ENCODE results near the gene DAB2IP.
"Not testable (repeated sequence)": the region's sequence is repeated elsewhere in the genome, so short reads cannot be mapped to it uniquely, and the experiment has no call there.

DAB2IP gene

DNA sequence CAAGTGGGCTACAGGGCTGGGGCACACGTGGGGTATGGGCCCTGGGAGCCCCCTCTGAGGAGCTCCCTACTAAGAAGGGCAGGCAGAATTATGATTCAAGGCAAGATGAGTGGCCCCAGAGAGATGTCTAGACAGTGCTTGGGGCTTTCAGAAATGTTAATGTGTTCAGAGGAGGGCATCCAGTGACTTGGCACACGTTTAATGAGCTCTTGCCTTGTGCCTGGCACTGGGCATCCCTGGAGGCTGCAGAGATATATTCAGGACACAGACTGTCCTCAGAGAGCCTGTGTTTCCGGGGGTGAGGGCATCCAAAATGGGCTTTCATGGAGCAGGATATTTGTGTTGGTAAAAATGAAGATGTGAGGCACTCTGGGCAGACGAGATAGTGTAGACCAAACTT lies 25.4 kb upstream of the DAB2IP start:
- no peak for DNase-seq (ENCODE audit: low read depth, low spot score)

DNA sequence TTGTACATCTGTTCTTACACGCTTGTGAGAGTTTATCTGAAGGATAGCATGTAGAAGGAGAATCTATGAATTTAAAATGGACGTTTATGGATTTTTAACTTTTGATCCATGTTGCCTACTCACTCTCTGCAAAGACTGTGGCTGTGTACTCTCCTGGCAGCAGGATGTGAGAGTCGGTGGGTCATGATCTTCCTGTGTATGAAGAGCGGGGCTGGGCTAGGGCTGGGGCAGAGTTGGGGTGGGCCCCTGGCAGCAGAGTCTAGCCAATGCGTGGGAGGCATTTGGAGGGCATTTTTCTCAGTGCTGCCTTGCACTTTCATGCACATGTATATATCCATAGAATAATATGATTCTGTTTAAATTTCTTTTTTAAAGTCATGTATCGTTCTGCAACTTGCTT lies 24.0 kb upstream of the DAB2IP start:
- DNase-seq (ENCODE audit: low read depth, low spot score) = no peak

DNA sequence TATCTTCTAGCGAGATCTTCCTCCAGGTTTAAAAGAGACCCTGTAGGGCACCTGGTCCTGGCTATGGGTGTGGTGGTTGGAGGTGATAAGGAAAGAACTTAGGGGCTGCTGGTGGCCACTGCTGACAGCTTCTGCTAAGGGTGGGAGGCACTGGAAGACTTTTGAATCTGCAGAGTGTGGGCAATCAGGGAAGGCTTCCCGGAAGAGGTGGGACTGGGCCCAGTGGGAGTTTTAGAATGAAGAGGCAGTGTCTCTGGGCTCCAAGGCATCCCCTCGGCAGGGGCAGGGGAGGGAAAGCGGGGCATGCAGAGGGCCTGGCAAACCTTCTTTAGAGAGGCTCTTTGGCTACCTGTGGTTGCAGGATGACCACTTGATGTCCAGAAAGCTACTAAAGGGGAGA lies 23.0 kb upstream of the DAB2IP start:
- DNase-seq (ENCODE audit: low read depth, low spot score) = no peak

DNA sequence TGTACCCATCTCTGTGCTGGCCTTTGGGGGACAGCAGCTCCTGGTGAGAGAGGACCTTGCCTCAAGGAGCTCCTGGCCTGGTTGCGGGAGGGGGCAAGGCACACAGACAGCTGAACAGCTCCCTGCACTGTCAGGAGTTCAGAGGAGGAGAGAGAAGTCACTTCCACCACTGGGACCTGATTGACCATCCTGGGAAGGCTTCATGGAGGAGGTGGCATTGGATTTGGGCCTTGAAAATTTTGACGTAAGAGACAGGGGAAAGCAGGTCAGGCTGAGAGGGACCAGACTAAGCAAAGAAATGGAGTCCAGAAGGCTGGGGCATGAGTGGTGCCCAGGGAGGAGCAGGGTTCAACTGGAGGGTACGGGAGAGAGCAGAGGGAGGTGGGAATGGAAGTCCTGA lies 20.3 kb upstream of the DAB2IP start:
- no peak for DNase-seq (ENCODE audit: low read depth, low spot score)

DNA sequence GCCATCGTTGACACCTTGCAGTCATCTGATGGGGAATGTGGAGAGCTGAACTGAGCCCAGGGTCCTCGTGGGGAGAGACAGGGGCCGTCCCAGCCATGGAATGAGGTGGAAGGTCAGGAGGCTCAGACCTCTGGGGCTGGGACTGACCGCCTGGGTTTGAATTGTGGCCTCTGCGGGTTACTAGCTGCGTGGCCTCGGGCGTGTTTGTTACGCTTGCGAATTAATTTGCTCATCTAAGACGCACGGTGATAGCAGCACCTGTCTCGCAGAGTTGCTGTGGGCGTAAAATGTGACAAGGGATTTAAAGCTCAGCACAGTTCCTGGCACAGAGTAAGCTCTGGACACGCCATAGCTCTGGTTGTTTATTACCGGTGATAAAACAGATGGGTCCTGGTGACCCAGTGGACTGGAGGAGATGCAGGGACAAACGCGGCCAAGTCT lies 19.4 kb upstream of the DAB2IP start:
- no peak for DNase-seq (ENCODE audit: low read depth, low spot score)

DNA sequence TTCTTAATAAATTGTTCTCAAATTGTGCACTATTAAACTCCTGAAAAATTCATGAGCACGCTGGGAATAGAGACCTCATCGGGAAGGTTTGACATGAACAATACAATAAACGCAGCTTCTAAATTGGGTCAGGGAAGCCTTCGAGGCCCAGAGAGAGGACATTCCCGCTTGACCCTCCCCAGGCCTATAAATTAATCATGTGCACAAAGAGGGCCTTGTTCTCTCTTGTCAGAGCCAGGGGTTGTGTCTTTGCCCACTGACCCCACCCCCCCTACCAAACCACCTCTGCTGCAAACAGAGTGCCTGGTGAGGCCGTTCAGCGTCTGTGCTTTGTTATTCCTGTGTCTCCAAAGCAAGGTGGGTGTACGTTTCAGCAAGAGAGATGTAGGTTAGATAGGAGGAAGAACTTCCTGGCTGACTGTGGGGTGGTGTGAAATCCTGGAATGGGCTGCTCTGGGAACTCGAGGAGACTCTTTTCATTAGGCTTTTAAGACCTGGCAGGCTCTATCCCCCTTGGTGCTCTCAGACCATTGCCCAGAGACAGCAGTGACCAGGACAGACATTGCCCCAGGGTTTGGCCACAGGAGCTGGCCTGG lies 18.2 kb upstream of the DAB2IP start:
- DNase-seq (ENCODE audit: low read depth, low spot score) = no peak

DNA sequence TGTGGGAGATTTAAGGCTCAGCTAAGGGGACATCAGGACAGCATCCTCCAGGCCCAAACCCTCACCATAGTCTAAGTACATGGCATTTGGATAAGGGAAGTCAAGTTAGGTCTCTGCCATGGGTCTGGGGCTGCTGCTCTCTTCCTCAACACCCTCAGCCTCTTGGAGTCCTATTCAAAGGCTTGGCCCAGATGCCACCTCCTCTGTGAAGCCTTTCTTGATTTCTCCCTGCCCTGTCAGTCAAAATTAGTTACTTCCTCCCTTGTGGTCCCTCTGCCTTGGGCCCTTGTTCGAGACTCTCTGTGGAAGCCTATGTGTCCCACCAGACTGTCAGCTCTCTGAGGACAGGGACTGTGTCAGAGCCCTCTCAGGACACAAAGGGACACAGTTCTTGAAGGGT lies 17.7 kb upstream of the DAB2IP start:
- DNase-seq (ENCODE audit: low read depth, low spot score) = no peak

DNA sequence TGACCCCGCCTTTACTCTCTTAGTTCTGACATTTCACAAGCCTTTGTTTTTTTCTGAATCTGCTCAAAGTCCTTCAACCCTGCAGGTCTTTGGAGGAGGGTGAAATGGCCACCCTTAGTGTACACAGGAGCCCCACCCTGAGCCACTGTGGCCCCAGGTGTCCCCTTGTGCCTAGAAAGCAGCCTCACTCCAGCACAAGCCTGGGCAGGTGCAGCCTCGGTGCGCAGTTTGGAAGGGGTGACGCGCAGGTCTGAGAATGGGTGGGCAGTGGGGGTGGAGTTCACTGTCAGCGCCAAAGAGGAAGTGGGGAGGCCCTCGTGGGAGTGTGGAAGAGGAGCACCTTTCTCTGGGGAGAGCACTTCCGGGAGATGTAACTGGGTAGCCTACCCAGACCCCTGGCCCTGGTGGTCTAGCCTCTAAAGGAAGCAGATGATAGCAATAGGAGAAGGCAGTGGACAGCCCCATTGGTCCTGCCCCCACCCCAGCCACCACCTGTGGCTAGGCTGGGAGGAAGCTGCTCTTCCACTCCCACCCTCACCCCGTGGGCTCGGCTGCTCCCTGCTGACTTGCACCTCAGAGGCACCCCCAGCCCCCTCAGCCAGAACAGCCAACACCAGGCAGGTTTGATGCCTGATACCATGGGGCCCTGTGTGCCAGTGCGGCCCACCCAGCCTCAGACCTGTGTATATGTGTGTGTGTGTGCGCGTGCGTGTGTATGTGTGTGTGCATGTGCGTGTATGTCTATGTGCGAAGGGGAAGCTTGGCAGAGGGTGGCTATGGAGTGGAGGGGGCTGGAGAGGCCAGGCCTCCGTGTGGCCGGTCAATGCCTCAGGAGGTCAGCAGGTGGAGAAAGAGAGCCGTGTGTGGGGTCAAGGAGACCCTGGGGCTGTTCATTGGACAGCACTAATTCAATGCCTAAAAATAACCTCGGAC lies 16.8 kb upstream of the DAB2IP start:
- DNase-seq (ENCODE audit: low read depth, low spot score) = peak; percentile 4

DNA sequence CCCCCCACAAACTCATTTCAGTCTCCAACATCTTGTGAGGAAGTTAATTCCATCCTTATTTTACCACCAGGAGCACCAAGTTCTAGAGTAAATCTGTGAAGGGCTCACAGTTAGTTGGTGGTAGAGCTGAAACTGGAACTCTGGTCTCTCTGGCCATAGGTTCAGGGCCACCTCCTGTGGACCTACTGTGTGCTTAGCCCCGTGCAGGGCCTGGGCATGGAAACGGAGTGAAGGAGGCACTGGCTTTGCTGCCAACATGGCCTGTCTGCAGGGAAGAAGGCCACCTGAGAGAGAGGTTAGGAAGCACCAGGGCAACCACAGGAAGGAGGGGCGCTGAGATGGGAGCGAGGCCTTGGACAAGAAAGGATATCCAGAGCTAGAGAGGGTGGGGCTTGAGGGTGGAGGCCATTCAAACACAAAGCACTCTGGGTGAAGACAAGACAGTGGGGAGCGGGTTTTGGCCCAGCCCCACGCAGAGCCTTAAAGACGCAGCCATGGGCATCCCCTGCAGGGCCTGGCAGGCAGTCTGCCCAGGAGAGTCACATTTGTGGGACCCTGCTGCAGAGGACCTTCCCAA lies 16.0 kb upstream of the DAB2IP start:
- DNase-seq (ENCODE audit: low read depth, low spot score) = no peak

DNA sequence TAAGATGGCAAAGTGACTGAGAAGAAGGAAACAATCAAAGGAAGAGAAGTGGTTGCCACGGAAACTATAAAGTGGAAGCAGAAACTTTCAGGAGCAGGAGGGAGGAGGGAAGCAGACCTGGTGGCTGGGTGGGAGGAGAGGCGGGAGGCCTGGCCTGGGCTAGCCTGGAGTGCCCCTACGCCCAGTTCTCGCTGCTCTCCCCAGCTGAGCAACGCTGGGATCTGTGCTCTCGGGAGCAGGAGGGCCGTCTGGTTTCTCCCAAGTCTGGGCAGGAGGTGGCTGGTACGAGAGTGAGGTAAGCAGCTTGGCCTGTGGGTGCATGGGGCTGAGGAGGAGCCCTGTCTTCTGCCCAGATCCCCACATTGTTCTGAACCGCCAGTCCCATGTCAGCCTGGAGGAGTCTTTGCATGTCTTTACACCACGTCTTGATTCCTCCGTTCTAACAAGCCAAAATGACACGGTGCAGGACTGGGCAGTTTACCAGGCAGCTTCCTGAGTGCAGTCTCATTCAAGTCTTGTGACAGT lies 15.0 kb upstream of the DAB2IP start:
- DNase-seq (ENCODE audit: low read depth, low spot score) = no peak

DNA sequence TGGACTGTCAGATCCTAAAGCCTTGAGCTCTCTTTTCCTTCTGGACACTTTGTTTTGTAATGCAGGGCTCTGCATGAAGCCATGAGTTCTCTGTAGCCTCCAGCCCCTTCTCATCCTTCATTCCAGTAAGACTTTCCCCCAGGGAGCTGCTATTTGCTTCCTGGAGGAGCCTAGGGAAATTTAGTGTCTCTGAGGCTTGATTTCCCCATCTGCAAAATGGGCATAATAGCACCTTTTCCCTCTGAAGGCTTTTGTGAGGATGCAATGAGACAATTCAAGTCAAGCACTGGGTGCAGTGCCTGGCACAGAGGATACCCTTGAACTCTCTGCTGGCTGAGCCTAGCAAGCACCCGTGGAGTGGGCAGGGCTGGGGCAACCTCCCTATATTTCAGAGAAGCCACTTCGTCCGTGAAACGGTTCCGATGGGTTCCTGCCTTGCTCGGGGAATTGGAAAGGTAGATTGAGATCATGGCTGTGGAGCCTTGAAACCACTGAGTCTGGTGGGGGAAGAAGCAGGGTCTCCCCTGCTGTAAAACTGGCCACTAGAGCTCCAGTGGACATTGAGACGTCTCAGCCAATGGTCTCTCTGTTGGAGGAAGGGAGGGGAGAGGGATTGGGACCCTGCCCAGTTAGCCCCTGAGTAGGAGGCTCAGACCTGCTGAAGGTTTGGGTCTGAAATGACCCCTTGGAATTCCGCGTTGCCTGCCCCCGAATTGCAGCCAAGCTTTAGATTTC lies 14.3 kb upstream of the DAB2IP start:
- no peak for DNase-seq (ENCODE audit: low read depth, low spot score)

DNA sequence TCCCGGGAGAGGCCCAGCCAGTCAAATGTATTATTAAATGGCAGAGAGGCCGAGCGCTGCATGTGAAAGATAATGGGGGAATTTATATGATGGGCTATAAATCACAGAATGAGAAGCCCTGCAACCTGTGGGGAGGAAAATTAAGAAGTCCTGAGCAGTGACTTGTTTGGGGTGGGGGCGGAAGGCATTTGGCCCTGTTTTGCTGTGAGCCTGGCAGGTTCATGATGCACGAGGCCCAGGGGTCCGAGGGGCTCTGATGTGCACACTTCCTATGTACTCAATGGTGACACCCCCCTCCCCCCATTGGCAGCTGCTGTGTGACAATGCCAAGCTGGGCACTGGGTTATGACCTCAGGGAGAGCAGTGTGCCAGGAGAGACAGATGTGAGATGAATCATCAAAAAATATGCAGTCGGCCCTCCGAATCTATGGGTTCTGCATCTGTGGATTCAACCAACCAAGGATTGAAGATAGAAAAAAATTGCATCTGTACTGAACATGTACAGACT lies 13.7 kb upstream of the DAB2IP start:
- no peak for DNase-seq (ENCODE audit: low read depth, low spot score)

DNA sequence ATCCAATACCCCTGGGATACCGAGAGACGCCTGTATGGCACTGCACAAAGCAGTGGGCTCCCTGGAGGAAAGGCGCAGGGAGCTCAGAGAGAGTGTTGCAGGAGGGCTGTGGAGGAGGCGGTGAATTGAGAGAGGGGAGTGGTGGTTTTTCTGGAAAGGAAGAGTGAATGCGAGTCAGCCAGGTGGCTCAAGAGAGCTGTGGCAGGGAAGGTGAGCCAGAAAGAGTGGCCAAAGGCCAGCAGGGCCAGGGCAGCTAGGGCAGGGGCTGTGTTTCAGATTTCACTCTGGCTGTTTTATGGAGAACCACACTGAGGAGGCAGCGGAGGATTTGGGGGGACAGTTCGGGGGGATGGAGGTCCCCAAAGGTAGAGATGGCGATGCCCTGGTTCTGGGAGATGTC lies 13.0 kb upstream of the DAB2IP start:
- no peak for DNase-seq (ENCODE audit: low read depth, low spot score)

DNA sequence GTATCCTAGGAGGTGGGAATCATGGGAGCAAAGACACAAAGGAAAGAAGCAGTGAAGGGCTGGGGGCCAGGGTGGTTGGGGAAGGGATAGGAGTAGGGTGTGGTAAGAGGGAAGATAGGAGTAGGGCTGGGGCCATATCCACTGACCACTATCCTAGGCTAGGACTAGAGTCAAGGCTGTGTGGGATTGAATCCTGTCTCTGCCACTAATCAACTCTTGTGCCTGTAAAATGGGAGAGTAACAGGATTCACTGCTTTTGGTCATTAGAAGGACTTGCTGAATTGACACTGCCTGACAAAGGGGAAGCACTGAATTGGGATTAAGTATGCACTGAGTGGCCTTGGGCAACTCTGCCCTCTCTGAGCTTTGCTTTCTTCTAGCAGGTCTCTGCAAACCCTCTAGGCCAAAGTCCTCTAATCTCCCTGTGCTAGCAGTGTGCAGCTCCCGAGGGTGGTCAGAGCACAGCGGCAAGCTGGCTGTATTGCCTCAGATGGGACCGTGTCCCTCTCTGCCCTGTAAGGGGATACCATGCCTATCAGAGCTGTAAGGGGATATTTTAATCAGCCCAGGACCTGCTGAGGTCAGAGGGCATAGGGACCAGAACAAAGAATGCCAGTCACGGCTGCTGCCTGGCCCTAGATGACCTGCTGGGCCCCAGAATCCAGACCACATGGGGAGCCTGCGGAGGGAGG lies 12.4 kb upstream of the DAB2IP start:
- DNase-seq (ENCODE audit: low read depth, low spot score) = no peak

DNA sequence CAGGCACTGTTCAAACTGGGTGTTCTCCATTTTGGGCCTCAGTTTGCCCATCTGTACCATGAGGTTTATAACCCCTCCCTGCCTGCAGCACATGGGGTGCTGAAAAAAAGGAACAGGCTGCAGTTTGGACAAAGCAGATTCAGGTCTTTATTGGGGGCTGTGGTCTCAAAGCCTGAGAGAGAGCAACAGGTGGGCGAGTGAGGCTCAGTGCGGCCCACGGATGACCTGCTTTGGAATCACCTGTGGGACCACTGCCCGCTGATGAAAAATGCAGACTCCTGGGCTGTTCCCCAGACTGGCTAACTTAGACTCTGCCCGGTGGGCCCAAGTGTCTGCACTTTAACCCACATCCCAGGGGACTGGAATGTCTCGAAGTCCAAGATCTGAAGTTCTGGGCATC lies 11.8 kb upstream of the DAB2IP start:
- no peak for DNase-seq (ENCODE audit: low read depth, low spot score)

DNA sequence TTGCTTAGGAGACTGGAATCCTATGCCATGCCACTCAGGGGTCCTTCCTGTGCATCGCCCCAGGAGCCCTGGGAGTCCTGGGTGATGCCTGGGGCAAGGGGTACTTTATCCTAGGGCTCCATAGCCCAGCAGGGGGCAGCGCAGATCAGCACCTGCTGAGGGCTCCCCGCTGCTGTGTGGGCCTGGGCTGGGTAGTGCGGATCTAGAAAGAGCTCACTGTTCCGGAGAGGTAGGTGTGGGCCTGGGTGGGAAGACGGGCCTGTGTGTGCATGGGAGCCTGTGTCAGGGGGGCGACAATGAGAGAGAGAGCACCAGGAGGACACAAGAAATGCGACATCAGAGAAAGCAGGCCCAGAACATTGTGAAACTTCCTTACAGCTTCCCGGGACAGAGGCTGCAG lies 11.4 kb upstream of the DAB2IP start:
- no peak for DNase-seq (ENCODE audit: low read depth, low spot score)

DNA sequence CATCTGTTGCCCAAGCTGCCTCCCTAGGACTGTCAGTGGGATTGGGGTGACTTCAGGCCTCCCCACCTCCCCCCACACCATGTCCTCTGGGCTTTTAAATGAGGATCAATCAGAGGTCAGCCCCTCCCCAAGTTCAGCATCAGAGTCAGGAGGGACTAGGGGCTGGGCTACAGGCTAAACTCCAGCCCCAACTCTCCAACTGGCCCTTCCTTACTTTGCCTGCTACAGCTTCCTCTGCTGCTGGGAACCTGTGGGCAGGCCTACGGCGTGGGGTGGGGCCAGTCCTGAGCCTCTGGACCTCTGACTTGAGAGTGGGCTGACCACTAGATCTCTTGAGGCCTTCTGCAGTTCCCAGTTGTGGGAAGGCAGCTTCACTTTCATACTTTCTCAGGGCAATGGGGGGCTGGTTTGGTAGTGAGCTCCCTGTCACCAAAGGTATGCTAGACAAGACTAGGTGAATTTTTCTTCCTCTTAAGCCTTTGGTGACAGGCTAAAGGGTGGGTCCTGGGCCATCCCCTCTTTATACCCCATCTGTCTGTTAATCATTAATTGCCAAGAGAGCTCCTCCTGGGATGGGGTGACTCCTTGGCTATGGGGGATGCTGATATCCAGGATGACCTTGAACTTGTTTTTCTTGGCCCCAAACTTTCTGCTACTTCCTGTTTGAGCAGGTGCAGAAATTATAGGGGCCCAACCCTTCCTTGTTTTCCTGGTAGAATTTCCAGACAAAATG lies 10.8 kb upstream of the DAB2IP start:
- no peak for DNase-seq (ENCODE audit: low read depth, low spot score)

DNA sequence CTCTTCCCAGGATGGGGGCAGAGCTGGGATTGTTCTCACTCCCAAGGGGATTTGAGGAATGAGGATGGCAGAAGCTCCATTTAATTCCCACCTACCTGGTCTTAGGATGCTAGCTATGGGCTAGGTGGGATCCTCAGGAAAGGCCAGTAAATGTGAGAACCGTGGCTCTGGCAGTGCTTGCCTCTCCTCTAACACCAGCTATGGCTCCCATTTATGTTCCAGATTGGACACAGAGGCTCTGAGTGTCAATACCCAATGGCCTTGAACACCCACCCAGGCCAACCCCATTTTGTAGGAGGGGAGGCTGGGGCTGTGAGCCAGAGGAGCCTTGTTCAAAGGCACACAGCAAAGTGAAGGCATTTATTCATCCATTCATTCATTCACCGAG lies 10.2 kb upstream of the DAB2IP start:
- no peak for DNase-seq (ENCODE audit: low read depth, low spot score)

DNA sequence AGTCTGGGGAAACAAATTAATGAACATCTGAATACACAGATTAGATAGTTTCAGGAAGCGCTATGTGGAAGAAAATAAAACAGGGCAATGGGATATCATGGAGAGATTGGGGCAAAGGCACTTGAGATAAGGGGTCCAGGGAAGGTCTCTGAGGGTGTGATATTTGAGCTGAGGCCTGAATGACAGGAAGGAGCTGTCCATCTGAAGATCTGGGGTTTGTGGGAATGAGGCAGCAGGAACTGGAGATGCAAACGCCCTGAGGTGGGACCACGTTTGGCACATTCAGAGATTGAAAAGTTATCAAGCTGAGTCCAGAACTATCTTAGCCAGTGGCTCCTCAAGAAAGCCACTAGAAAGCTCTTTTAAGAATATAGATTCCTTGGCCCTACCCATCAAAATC lies 8.7 kb upstream of the DAB2IP start:
- no peak for DNase-seq (ENCODE audit: low read depth, low spot score)

DNA sequence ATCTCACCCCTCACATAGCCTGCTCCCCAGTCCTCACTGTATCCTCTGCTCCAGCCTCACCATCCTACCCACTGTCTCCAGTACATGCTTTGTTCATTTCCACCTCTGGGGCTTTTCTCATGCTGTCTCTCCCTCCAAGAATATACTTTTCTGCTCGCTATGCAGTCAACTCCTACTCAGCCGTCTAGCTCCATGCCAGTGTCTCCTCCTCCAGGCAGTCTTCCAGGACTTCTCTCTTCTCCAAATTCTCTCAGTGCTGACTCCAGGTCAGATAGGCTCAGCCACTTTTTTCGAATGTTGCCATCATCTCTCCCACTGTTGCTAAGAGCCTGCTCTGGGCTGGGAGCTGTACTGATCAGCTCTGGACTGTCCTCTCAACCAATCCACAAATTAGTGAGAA lies 8.0 kb upstream of the DAB2IP start:
- DNase-seq (ENCODE audit: low read depth, low spot score) = no peak

DNA sequence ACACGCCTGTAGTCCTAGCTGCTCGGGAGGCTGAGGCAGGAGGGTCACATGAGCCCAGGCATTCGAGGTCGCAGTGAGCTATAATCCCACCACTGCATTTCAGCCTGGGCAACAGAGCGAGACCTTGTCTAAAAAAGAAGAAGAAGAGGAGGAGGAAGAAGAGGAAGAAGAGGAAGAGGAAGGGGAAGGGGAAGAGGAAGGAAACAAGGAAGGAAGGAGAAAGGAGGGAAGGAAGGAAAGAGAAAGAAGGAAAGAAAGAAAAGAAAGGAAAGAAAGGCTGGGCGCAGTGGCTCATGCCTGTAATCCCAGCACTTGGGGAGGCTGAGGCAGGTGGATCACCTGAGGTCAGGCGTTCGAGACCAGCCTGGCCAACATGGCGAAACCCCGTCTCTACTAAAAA lies 7.4 kb upstream of the DAB2IP start:
- not testable (repeated sequence) for DNase-seq (ENCODE audit: low read depth, low spot score)
